IPS-NIHi11 (cell line): ENCODE measurements around the gene C1orf21.
"Not testable (repeated sequence)": the region's sequence is repeated elsewhere in the genome, so short reads cannot be mapped to it uniquely, and the experiment has no call there.

Experiments
- DNase-seq: peaks from one replicate; pipeline ENCODE4 v3.0.0; 2012; ENCODE audit warnings: mixed read lengths, low spot score

Gene C1orf21

GRCh38 chr1:184386312-184387068 lies at the start of gene C1orf21:
Gene C1orf21 (plus strand): TSS chr1:184387029. CDS start chr1:184477510, 90,481 bp downstream.
- DNase-seq, result peak; percentile 92

GRCh38 chr1:184337865-184338264 lies 49.0 kb upstream of the C1orf21 start:
- DNase-seq, result not testable (repeated sequence)

DNA sequence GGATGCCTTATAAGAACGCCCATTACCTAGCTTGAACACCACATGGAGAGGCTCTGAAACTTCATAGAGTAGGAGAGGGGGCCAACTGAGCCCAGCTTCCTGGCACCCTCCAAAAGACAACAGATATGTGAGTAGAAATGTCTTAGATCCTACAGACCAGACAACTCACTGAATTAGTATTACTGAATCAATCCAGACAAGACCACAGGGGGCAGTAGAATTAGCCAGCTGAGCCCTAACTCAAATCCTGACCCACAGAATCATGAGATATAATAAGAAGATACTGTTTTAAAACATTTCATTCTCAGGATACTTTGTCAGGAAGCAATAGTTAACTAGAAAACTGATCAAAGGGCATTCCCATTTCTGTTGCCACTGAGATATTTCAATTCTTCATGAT lies 45.8 kb upstream of the C1orf21 start:
- DNase-seq, result peak; percentile 29

- DNase-seq, result no peak
Observed at GRCh38 chr1:184350573-184350972, 36.3 kb upstream of the C1orf21 start.

DNA sequence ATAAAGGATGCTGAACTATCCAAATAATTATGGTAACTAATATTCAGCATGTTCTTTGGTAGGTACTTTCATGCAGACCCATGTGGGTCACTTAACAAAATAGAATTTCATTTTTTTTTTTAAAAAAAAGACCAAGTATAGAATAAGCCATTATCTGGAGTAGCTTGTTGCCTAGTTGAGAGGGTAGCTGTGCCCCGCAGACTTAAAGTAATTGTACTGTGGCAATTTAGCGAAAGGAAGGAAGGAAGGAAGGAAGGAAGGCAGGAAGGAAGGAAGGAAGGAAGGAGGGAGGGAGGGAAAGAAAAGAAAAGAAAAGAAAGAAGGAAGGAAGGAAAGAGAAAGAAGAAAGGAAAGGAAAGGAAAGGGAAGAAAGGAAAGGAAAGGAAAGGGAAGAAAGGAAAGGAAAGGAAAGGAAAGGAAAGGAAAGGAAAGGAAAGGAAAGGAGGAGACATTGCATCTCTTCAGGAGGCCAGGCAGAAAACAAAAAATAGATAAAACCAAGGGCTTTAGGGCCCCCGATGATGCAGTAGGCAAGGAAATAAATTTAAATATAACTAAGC lies 35.3 kb upstream of the C1orf21 start:
- no peak for DNase-seq

- no peak for DNase-seq
Observed at GRCh38 chr1:184352776-184353175, 34.1 kb upstream of the C1orf21 start.

DNA sequence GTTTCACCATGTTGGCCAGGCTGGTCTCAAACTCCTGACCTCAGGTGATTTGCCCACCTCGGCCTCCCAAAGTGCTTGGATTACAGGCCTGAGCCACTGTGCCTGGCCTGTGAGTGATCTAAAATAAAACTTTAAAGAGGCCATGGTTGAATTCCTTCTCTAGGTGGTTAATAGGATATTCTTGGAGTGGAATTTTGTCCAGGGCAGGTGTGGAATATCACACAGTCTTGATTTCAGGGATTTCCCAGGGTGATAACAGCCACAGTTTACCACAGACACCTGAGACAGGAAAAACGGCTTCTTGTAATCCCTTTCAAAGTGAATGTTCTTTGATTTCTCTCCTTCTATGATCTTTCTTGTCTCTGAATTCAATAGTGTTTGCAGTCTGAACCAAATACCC lies 32.1 kb upstream of the C1orf21 start:
- DNase-seq, result no peak

DNA sequence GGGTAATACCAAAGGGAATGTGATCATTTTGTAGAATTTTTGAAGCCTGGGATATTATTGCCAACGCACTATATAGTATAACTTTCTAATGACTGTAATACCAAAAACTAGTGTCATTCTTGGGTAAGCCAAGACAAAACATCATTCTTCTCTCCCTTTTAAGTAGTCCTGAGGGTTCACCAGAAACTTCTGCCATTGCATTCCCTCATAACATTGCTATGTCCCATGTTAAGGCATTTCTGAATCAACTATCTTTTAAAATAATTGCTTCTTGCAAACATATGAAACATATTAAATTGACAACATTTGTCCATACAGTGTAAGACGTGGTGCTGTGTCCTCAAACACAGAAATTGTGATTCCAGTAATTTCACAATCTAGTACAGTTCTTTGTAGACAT lies 29.9 kb upstream of the C1orf21 start:
- no peak for DNase-seq

DNA sequence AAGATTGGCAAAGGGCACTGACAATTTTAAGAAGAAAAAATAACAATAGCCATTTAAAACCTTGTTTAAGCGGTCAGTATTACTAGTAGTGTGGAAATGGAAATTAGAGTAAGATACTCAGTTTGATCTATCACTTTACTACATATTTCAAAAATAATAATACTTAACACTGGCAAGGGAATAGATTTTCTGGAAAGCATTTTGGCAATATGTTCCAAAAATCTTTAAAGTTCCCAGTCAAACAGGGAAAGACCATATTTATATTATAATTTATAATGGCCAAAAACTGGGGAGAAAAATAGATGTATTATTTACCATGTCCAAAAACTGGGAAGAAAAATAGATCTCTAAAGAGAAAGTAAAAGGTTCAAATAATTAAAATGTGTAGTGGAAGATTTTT lies 28.6 kb upstream of the C1orf21 start:
- no peak for DNase-seq

DNA sequence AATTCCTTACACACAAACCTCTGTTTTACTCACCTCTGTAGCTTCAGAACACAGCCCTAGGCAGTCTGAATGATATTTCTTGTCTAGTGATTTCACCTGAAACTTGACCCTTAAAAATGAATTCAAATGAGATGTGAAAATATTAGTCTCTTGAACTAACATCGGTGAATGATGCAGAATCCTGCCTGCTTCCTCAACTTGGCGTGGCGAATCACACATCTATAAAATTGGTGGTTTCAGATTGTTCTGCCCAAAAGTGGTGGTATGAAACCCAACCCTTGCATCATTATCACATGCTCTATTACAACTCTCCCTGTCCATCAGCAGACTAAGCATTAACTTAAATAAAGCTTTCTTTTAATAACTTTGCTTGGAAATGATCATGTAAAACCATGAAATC lies 26.9 kb upstream of the C1orf21 start:
- DNase-seq, result no peak

GRCh38 chr1:184362876-184363275 lies 24.0 kb upstream of the C1orf21 start:
- DNase-seq, result no peak

DNA sequence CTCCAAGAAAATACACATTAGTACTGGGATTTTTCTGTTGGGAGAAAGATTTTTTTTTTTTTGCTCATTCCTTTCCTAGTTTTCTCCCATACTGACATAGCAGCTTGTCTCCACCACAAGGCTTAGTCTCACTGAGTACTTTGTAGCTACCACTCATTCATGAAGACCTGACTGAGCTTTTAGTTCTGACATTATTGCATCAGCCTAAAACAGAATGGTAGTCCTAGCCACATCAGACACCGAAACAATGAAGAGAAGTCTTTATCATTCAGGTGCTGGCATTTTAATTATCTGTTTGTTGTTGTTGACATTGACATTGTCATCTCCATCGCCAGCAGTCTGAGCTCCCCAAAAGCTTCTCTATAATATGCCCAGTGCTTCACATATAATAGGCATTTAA lies 21.1 kb upstream of the C1orf21 start:
- DNase-seq, result no peak

GRCh38 chr1:184366997-184367396 lies 19.8 kb upstream of the C1orf21 start:
- DNase-seq, result no peak

GRCh38 chr1:184367427-184368038 lies 19.3 kb upstream of the C1orf21 start:
- DNase-seq, result no peak

DNA sequence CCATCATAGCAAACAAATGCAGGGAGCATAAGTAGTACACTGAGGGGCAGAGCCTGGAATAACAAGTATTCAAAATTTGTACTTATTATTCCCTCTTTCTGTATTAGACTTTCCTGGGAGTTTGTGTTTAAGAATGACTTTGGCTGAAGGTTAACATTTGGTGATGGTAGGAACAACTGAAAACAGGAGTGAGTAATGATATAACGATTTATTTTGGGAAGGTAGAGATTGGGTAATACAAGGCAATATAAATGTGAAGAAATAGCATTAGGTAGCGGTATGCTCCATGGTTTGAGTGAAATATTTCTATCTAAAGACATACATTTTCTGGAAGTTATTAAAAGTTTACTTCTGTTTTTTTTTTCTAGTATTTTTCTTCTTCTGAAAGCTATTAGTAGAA lies 18.5 kb upstream of the C1orf21 start:
- no peak for DNase-seq

- DNase-seq, result no peak
Observed at GRCh38 chr1:184370850-184371249, 16.0 kb upstream of the C1orf21 start.

- DNase-seq, result no peak
Observed at GRCh38 chr1:184373155-184373554, 13.7 kb upstream of the C1orf21 start.

DNA sequence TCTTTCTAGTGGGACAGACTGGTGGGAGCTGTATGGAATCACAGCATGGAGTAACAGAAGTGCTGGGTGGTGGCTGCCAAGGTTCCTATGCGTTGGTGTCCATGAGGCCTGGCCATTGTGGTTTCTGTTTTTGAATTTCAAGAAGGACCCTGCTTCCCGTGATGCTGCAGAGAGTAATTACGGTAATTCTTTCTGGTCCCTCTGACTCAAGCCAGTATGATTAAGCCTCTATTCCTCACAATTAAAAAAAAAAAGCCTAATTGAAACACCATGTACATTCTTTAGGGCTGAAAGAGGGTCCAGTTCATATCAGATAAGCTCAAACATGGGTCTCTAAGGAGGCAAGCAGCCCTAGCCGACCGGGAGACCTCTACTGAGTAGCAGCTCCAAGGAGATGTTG lies 10.5 kb upstream of the C1orf21 start:
- no peak for DNase-seq

- peak; percentile 33 for DNase-seq
Observed at GRCh38 chr1:184379111-184379752, 7.6 kb upstream of the C1orf21 start.

GRCh38 chr1:184380468-184380867 lies 6.4 kb upstream of the C1orf21 start:
- no peak for DNase-seq

DNA sequence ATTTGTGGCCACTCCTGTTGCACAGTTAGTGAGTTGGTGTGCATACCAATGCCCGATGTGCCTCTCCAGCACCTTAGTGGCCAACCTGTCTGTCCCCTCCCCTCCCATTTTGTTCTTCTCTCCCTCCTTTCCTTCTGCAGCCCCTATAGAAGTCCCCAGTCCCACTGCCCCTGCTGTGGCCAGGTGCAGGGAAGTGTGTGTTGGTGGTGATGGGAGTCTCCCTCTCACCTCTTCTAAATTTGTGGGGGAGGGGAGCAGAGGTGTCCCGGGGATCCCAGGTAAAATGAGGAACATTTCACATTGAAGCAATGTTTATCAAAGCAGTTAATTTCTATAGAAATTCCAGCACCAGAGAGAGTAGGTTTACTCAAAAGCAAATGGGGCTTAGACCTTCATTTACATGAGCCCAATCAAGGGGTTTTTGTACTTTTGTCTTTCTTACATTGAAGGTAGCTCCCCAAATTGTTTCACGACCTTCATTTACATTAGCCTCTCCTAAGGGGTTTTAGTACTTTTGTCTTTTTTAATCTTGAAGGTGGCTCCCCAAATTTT lies 3.0 kb upstream of the C1orf21 start:
- no peak for DNase-seq

DNA sequence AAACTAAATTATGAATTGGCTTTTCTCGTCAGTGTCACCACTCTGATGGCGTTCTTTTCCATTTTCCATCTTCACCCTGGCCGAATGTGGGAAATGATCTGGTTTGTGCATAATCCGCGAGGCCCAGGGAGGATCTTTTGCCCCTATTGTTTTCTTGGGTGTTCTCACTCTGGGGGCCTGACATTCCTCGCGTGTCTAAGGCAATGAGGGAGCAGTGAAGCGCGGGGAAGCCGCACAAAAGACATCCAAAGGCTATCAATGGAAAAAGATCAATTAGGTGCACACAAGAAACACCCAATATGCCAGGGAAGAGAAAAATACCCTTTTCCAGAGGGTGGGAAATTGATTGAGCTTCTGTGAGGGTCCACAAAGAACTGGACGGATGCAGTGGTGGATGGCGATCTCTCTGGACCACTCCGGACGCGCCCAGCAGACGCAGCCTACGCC lies 941 bp upstream of the C1orf21 start:
- DNase-seq, result no peak

- DNase-seq, result no peak
Observed at GRCh38 chr1:184387069-184387475, 243 bp downstream of the C1orf21 start.
